BJ (cell line): Measurements from ENCODE around the gene DCTPP1. TPM values are rescaled to one million over a fixed set of nuclear protein-coding genes. Genes with fewer than 3 reads are reported as not detected.
A peak's percentile ranks its signal among the peaks of the same experiment; 100 is the strongest.

Source experiments
- CTCF ChIA-PET: fragments of 350-600 bp; formaldehyde crosslinking; extraction: SDS; loops from one replicate; lab custom pipeline; 2021; ENCODE audit warnings: antibody characterized with exemption, inconsistent platforms; lab: Yijun Ruan, JAX
- POLR2A ChIA-PET: fragments of 300-600 bp; sonication (Branson Sonifier 250); formaldehyde crosslinking; extraction: SDS; loops from one replicate; lab custom pipeline; 2021; ENCODE audit warnings: antibody characterized with exemption; lab: Charles Lee
- DNase-seq: peaks from one replicate; pipeline ENCODE4 v3.0.0-alpha.2; 2011; ENCODE audit warnings: low read depth
- H3K27me3 ChIP-seq: 2 replicates; pipeline ENCODE4 v1.6.0; 2011; ENCODE audit warnings: low read length; ENCODE audit not compliant: control insufficient read depth, insufficient read depth
- H3K36me3 ChIP-seq: 2 replicates; pipeline ENCODE4 v1.5.1; 2011; ENCODE audit warnings: low read length; ENCODE audit not compliant: control insufficient read depth, insufficient read depth
- H3K4me3 ChIP-seq: 2 replicates; pipeline ENCODE4 v1.5.1; 2011; ENCODE audit warnings: low read depth, mild to moderate bottlenecking, control low read depth, low read length
- CTCF ChIP-seq: IDR thresholded peaks from 2 replicates; pipeline ENCODE4 v1.5.1; 2011; ENCODE audit warnings: low read depth, mild to moderate bottlenecking, control low read depth, inconsistent platforms, low read length, moderate library complexity; ENCODE audit not compliant: insufficient read depth
- polyA plus RNA-seq: library from polyadenylated mRNA; depleted of rRNA; stranded (reverse); fragments of >200 nt; gene quantifications from 2 replicates; pipeline ENCODE4 v1.2.3, GENCODE V29; 2011

DCTPP1 gene
- polyA plus RNA-seq, 1 experiment: 33.9 TPM

DNA sequence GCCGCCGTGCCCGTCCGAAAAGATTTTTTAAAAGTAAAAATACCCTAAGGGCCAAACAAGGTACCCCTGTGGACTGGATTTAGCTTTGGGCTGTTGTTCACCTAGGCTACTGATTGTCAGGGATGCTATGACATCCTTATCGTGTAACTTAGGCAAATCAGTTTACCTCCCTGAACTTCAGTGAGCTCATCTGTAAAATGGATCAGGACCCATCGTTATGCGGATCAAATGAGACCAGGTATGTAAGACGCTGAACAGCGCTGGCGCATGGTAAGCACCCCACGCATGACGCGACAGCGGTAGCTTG, 23.1 kb downstream of the DCTPP1 start:
- TF ChIP-seq CTCF: no peak
- Histone ChIP-seq H3K27me3 (no peaks in the 10 kb centered on the region), H3K4me3 (peak overlapping the region; percentile 57), H3K36me3 (peaks cover 4% of the 10 kb centered on the region)
- CTCF ChIA-PET: interaction anchor here (1.0 to 3.1 kb wide), 8 partner anchors 9 to 364 kb away, joined by 3 to 8 read pairs (median 4); partner anchors contain the start of gene ZNF48
- DNase-seq: no peak
- POLR2A ChIA-PET: interaction anchor here (0.9 kb wide), 1 partner anchor 11 kb away, joined by 3 read pairs; no protein-coding TSS in a partner anchor

GRCh38 chr16:30401768-30402425, 27.9 kb downstream of the DCTPP1 start:
- ChIA-PET POLR2A (no interaction called here), CTCF (no interaction called here)
- DNase-seq: no peak
- no peak for TF ChIP-seq CTCF
- peaks cover 4% of the 10 kb centered on the region for H3K36me3 ChIP-seq
- no peaks in the 10 kb centered on the region for H3K27me3 ChIP-seq
- no peak overlapping the region for H3K4me3 ChIP-seq

DNA sequence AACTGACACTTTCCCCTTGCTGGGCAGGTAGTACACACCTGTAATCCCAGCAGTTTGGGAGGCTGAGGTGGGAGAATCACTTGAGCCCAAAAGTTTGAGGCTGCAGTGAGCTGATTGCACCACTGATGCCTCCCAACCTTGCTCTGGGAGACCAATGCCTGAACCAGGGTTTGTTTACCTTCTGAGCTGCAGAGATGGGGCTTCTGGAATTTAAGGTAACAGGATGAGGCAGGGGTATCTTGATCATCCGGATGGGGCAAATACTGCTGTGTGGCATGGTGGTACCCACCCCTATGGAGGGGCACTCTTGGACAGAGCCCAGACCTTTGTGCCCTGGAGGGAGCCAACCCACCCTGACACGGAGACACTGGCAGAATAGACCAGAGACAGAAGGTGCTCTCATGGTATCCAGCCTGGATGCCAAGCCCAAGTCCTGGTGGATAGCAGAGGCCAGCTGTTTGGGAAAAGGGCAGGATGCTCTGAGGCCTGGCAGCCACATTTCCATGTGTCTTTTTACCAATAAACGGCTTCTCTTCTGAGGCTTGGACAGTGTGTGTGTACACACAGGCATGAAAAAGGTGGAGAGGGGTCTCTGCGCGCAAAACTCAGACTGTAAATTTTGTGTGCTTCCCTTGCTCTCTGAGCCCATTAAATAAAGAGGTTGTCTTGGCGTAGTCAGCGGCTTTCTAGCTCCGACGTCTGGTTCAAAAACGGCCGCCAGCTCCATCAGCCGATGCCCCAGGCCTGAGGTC, 30.2 kb downstream of the DCTPP1 start:
- ChIA-PET POLR2A (no interaction called here), CTCF (interaction anchor here (1.1 to 1.3 kb wide), 2 partner anchors 10 kb away, joined by 4 read pairs; no protein-coding TSS in a partner anchor)
- no peak for TF ChIP-seq CTCF
- Histone ChIP-seq H3K27me3 (no peaks in the 10 kb centered on the region), H3K36me3 (peaks cover 4% of the 10 kb centered on the region), H3K4me3 (peak overlapping the region; percentile 52)
- DNase-seq: no peak

GRCh38 chr16:30398661-30399434, 31.0 kb downstream of the DCTPP1 start:
- Histone ChIP-seq H3K4me3 (no peak overlapping the region), H3K36me3 (peaks cover 4% of the 10 kb centered on the region), H3K27me3 (no peaks in the 10 kb centered on the region)
- CTCF ChIA-PET: interaction anchor here (1.1 kb wide), 1 partner anchor 11 kb away, joined by 4 read pairs; no protein-coding TSS in a partner anchor
- POLR2A ChIA-PET: interaction anchor here (0.5 kb wide), 1 partner anchor 64 kb away, joined by 7 read pairs; no protein-coding TSS in a partner anchor
- TF ChIP-seq CTCF: no peak
- no peak for DNase-seq
